Activated naive CD4-positive, alpha-beta T cell treated with Interleukin-2 at 50 U/mL for 16 hours (primary cell): ENCODE results near the gene PNCK.
"Not testable (repeated sequence)": the region's sequence is repeated elsewhere in the genome, so short reads cannot be mapped to it uniquely, and the experiment has no call there.

ENCODE experiments used
- DNase-seq: peaks from one replicate; pipeline ENCODE4 v3.0.0-alpha.2; 2020

Gene PNCK

GRCh38 chrX:153673428-153674218, at the start of gene PNCK:
Gene PNCK, minus strand, starts transcription at chrX:153673813. Its CDS starts 737 bp downstream, at chrX:153673076.
- DNase-seq: no peak

- DNase-seq: peak; percentile 3
Measured at GRCh38 chrX:153722704-153723350, 49.2 kb upstream of the PNCK start.

- no peak for DNase-seq
Measured at GRCh38 chrX:153719701-153720100, 46.1 kb upstream of the PNCK start.

- DNase-seq: no peak
Measured at GRCh38 chrX:153719238-153719637, 45.6 kb upstream of the PNCK start.

- no peak for DNase-seq
Measured at GRCh38 chrX:153717445-153717844, 43.8 kb upstream of the PNCK start.

GRCh38 chrX:153714256-153714655, 40.6 kb upstream of the PNCK start:
- no peak for DNase-seq

- DNase-seq: no peak
Measured at GRCh38 chrX:153709726-153710674, 36.4 kb upstream of the PNCK start.

- peak; percentile 44 for DNase-seq
Measured at GRCh38 chrX:153708415-153708814, 34.8 kb upstream of the PNCK start.

GRCh38 chrX:153707406-153707805, 33.8 kb upstream of the PNCK start:
- DNase-seq: no peak

GRCh38 chrX:153706799-153707198, 33.2 kb upstream of the PNCK start:
- DNase-seq: no peak

- DNase-seq: not testable (repeated sequence)
Measured at GRCh38 chrX:153705403-153706060, 31.9 kb upstream of the PNCK start.

- DNase-seq: not testable (repeated sequence)
Measured at GRCh38 chrX:153704631-153705402, 31.2 kb upstream of the PNCK start.

- DNase-seq: no peak
Measured at GRCh38 chrX:153704021-153704526, 30.5 kb upstream of the PNCK start.

GRCh38 chrX:153703036-153703370, 29.4 kb upstream of the PNCK start:
- no peak for DNase-seq

- no peak for DNase-seq
Measured at GRCh38 chrX:153702336-153703035, 28.9 kb upstream of the PNCK start.

- no peak for DNase-seq
Measured at GRCh38 chrX:153701706-153702105, 28.1 kb upstream of the PNCK start.

GRCh38 chrX:153700967-153701366, 27.4 kb upstream of the PNCK start:
- no peak for DNase-seq

GRCh38 chrX:153700376-153700945, 26.8 kb upstream of the PNCK start:
- DNase-seq: no peak

- not testable (repeated sequence) for DNase-seq
Measured at GRCh38 chrX:153699784-153700371, 26.3 kb upstream of the PNCK start.

GRCh38 chrX:153699210-153699783, 25.7 kb upstream of the PNCK start:
- not testable (repeated sequence) for DNase-seq
